ENCODE data around the gene ATP2A2.
"Not testable (repeated sequence)": the region's sequence is repeated elsewhere in the genome, so short reads cannot be mapped to it uniquely, and the experiment has no call there.

The ATP2A2 gene

GRCh38 chr12:110247340-110248095 lies 33.5 kb upstream of the ATP2A2 start:
- Histone ChIP-seq H3K27ac (ENCODE audit: low read depth, low read length) (no peak overlapping the region), H3K79me2 (ENCODE audit: control insufficient read depth, insufficient read depth, low read length, unreplicated experiment) (no peaks in the 10 kb centered on the region), H3K36me3 (ENCODE audit: insufficient read depth, low read length) (no peaks in the 10 kb centered on the region), H3K27me3 (ENCODE audit: insufficient read depth, low read length) (no peaks in the 10 kb centered on the region), H3K4me1 (ENCODE audit: control insufficient read depth, insufficient read depth, low read length, unreplicated experiment) (no peaks in the 10 kb centered on the region), H2AFZ (ENCODE audit: low read length, unreplicated experiment) (no peak overlapping the region), H3K4me3 (ENCODE audit: low read depth, low read length) (no peak overlapping the region)

DNA sequence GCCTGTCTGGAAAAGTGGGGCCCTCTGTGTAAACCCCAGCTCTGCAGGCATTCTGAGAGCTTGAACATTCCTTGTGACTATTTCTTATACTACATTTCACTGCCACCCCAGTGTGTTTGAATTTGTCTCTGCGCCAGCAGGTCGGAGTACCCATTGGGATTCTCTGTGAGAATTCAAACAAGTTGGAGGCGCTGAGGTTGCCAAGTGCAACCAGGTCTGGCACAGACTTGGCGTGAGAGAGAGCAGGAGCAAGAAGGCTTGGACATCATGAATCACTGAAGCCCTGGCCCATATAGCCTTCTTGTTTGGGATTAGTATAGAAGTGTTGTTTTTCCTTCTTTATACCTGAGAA lies 33.0 kb upstream of the ATP2A2 start:
- H3K36me3 ChIP-seq (ENCODE audit: insufficient read depth, low read length) = no peaks in the 10 kb centered on the region
- peaks cover 4% of the 10 kb centered on the region for H3K4me1 ChIP-seq (ENCODE audit: control insufficient read depth, insufficient read depth, low read length, unreplicated experiment)
- no peak overlapping the region for H3K4me3 ChIP-seq (ENCODE audit: low read depth, low read length)
- H2AFZ ChIP-seq (ENCODE audit: low read length, unreplicated experiment) = no peak overlapping the region
- H3K27ac ChIP-seq (ENCODE audit: low read depth, low read length) = no peak overlapping the region
- H3K27me3 ChIP-seq (ENCODE audit: insufficient read depth, low read length) = no peaks in the 10 kb centered on the region
- H3K79me2 ChIP-seq (ENCODE audit: control insufficient read depth, insufficient read depth, low read length, unreplicated experiment) = no peaks in the 10 kb centered on the region

DNA sequence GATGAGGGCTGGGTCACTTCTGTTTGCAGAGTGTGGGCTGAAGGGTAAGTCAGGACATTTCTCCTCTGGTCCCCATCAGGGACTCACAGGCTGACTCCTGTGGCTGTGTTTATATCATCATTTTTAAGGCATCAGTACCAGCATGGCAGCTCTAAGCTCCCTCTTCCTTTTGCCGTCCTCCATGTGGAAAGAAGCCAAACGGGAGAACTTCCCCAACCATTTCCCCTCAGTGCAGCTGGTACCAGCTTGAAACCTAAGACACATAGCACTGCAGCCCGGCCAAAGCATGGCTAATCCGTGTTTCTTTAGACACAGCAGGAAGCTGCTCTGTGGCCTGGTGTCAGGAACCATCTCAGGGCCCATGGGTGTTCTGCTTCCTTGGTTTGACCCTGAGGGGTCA lies 31.9 kb upstream of the ATP2A2 start:
- Histone ChIP-seq H3K4me1 (ENCODE audit: control insufficient read depth, insufficient read depth, low read length, unreplicated experiment) (peaks cover 11% of the 10 kb centered on the region), H3K79me2 (ENCODE audit: control insufficient read depth, insufficient read depth, low read length, unreplicated experiment) (no peaks in the 10 kb centered on the region), H3K27ac (ENCODE audit: low read depth, low read length) (no peak overlapping the region), H2AFZ (ENCODE audit: low read length, unreplicated experiment) (no peak overlapping the region), H3K4me3 (ENCODE audit: low read depth, low read length) (no peak overlapping the region), H3K36me3 (ENCODE audit: insufficient read depth, low read length) (no peaks in the 10 kb centered on the region), H3K27me3 (ENCODE audit: insufficient read depth, low read length) (no peaks in the 10 kb centered on the region)

DNA sequence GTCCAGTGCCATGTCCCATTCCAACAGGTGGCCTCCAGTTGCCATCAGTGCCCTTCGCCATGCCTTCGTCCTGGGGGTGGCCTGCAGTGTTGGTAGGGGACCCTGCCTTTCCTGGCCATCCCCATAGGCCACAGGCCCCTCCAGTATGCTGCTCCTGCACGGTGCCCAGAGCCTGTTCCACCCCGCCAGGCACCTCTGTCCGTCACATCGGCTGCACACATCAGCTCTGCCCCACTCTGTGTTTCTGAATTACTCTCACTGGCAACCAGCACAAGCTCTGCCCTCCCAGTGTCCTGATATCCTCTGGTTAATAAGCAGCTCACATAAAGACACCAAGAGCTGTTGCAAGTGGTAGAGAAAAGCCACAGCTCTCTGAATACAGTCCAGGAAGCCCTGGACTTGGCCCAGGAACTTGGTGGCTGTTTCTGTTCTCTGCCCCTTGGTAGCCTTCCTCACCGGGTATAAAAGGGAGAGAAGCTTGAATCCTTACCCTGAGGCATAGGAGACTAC lies 31.3 kb upstream of the ATP2A2 start:
- Histone ChIP-seq H2AFZ (ENCODE audit: low read length, unreplicated experiment) (no peak overlapping the region), H3K4me3 (ENCODE audit: low read depth, low read length) (no peak overlapping the region), H3K27me3 (ENCODE audit: insufficient read depth, low read length) (no peaks in the 10 kb centered on the region), H3K36me3 (ENCODE audit: insufficient read depth, low read length) (no peaks in the 10 kb centered on the region), H3K4me1 (ENCODE audit: control insufficient read depth, insufficient read depth, low read length, unreplicated experiment) (peaks cover 11% of the 10 kb centered on the region), H3K79me2 (ENCODE audit: control insufficient read depth, insufficient read depth, low read length, unreplicated experiment) (no peaks in the 10 kb centered on the region), H3K27ac (ENCODE audit: low read depth, low read length) (no peak overlapping the region)

- Histone ChIP-seq H3K4me1 (ENCODE audit: control insufficient read depth, insufficient read depth, low read length, unreplicated experiment) (peaks cover 11% of the 10 kb centered on the region), H3K27ac (ENCODE audit: low read depth, low read length) (no peak overlapping the region), H3K79me2 (ENCODE audit: control insufficient read depth, insufficient read depth, low read length, unreplicated experiment) (no peaks in the 10 kb centered on the region), H3K27me3 (ENCODE audit: insufficient read depth, low read length) (no peaks in the 10 kb centered on the region), H3K36me3 (ENCODE audit: insufficient read depth, low read length) (no peaks in the 10 kb centered on the region), H3K4me3 (ENCODE audit: low read depth, low read length) (no peak overlapping the region), H2AFZ (ENCODE audit: low read length, unreplicated experiment) (no peak overlapping the region)
Observed at GRCh38 chr12:110251381-110251780, 29.7 kb upstream of the ATP2A2 start.

GRCh38 chr12:110252716-110253115 lies 28.3 kb upstream of the ATP2A2 start:
- 0 out of 2 replicates have a peak overlapping the region, but pooled peaks have one; percentile 63 for H3K4me3 ChIP-seq (ENCODE audit: low read depth, low read length)
- H2AFZ ChIP-seq (ENCODE audit: low read length, unreplicated experiment) = peak overlapping the region; percentile 78
- no peaks in the 10 kb centered on the region for H3K79me2 ChIP-seq (ENCODE audit: control insufficient read depth, insufficient read depth, low read length, unreplicated experiment)
- peaks cover 17% of the 10 kb centered on the region for H3K4me1 ChIP-seq (ENCODE audit: control insufficient read depth, insufficient read depth, low read length, unreplicated experiment)
- no peaks in the 10 kb centered on the region for H3K36me3 ChIP-seq (ENCODE audit: insufficient read depth, low read length)
- H3K27ac ChIP-seq (ENCODE audit: low read depth, low read length) = peak overlapping the region; percentile 56
- H3K27me3 ChIP-seq (ENCODE audit: insufficient read depth, low read length) = no peaks in the 10 kb centered on the region

GRCh38 chr12:110253176-110253575 lies 27.9 kb upstream of the ATP2A2 start:
- peak overlapping the region; percentile 78 for H2AFZ ChIP-seq (ENCODE audit: low read length, unreplicated experiment)
- H3K36me3 ChIP-seq (ENCODE audit: insufficient read depth, low read length) = no peaks in the 10 kb centered on the region
- H3K4me1 ChIP-seq (ENCODE audit: control insufficient read depth, insufficient read depth, low read length, unreplicated experiment) = peaks cover 17% of the 10 kb centered on the region
- H3K4me3 ChIP-seq (ENCODE audit: low read depth, low read length) = peak overlapping the region; percentile 63
- H3K79me2 ChIP-seq (ENCODE audit: control insufficient read depth, insufficient read depth, low read length, unreplicated experiment) = no peaks in the 10 kb centered on the region
- no peaks in the 10 kb centered on the region for H3K27me3 ChIP-seq (ENCODE audit: insufficient read depth, low read length)
- H3K27ac ChIP-seq (ENCODE audit: low read depth, low read length) = peak overlapping the region; percentile 56

DNA sequence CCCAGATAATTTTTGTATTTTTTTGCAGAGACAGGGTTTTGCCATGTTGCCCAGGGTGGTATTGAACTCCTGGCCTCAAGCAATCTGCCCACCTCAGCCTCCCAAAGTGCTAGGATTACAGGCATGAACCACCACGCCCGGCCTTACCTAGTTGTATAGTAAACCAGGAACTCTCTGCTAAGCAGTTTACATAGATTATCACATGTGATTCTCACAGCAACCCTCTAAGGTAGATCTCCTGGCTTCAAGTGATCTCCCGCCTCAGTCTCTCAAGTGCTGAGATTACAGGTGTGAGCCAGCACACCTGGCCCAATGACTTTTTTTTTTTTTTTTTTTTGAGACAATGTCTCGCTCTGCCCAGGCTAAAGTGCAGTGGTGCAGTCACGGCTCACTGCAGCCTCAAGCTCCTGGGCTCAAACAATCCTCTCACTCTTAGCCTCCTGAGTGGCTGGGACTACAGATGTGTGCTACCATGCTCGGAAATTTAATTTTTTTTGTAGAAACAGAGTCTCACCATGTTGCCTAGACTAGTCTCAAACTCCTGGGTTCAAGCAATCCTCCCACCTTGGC lies 26.0 kb upstream of the ATP2A2 start:
- Histone ChIP-seq H3K4me3 (ENCODE audit: low read depth, low read length) (no peak overlapping the region), H2AFZ (ENCODE audit: low read length, unreplicated experiment) (no peak overlapping the region), H3K4me1 (ENCODE audit: control insufficient read depth, insufficient read depth, low read length, unreplicated experiment) (peaks cover 17% of the 10 kb centered on the region), H3K36me3 (ENCODE audit: insufficient read depth, low read length) (no peaks in the 10 kb centered on the region), H3K79me2 (ENCODE audit: control insufficient read depth, insufficient read depth, low read length, unreplicated experiment) (no peaks in the 10 kb centered on the region), H3K27ac (ENCODE audit: low read depth, low read length) (no peak overlapping the region), H3K27me3 (ENCODE audit: insufficient read depth, low read length) (no peaks in the 10 kb centered on the region)

GRCh38 chr12:110255890-110256456 lies 25.1 kb upstream of the ATP2A2 start:
- not testable (repeated sequence) for H3K36me3 ChIP-seq (ENCODE audit: insufficient read depth, low read length); H3K27me3 ChIP-seq (ENCODE audit: insufficient read depth, low read length)

GRCh38 chr12:110256780-110257431 lies 24.1 kb upstream of the ATP2A2 start:
- Histone ChIP-seq H3K4me1 (ENCODE audit: control insufficient read depth, insufficient read depth, low read length, unreplicated experiment) (peaks cover 17% of the 10 kb centered on the region), H3K79me2 (ENCODE audit: control insufficient read depth, insufficient read depth, low read length, unreplicated experiment) (no peaks in the 10 kb centered on the region), H3K4me3 (ENCODE audit: low read depth, low read length) (no peak overlapping the region), H3K27ac (ENCODE audit: low read depth, low read length) (no peak overlapping the region), H3K36me3 (ENCODE audit: insufficient read depth, low read length) (no peaks in the 10 kb centered on the region), H2AFZ (ENCODE audit: low read length, unreplicated experiment) (no peak overlapping the region), H3K27me3 (ENCODE audit: insufficient read depth, low read length) (no peaks in the 10 kb centered on the region)

More at GRCh38 chr12:110255890-110256456, 25.1 kb upstream of the ATP2A2 start:
- not testable (repeated sequence) for H3K27ac ChIP-seq (ENCODE audit: low read depth, low read length); H3K4me3 ChIP-seq (ENCODE audit: low read depth, low read length); H3K79me2 ChIP-seq (ENCODE audit: control insufficient read depth, insufficient read depth, low read length, unreplicated experiment); H2AFZ ChIP-seq (ENCODE audit: low read length, unreplicated experiment)
- peaks cover 17% of the 10 kb centered on the region for H3K4me1 ChIP-seq (ENCODE audit: control insufficient read depth, insufficient read depth, low read length, unreplicated experiment)
